Hepatocyte (in vitro differentiated cells): ENCODE measurements around the gene ATP8B4.

Source experiments
- EZH2phosphoT487 ChIP-seq: fragments of 200-600 bp; sonication (generic); IDR thresholded peaks from one replicate; pipeline ENCODE4 v1.6.1; 2018; ENCODE audit warnings: antibody characterized with exemption, mild to moderate bottlenecking, low read depth, moderate library complexity; ENCODE audit not compliant: unreplicated experiment, severe bottlenecking
- TF ChIP-seq, protein P1 (sequence below): fragments of 200-600 bp; sonication (generic); IDR thresholded peaks from 2 replicates; pipeline ENCODE4 v1.5.1; 2016; ENCODE audit warnings: antibody characterized with exemption, mild to moderate bottlenecking; ENCODE audit not compliant: poor library complexity

DNA sequence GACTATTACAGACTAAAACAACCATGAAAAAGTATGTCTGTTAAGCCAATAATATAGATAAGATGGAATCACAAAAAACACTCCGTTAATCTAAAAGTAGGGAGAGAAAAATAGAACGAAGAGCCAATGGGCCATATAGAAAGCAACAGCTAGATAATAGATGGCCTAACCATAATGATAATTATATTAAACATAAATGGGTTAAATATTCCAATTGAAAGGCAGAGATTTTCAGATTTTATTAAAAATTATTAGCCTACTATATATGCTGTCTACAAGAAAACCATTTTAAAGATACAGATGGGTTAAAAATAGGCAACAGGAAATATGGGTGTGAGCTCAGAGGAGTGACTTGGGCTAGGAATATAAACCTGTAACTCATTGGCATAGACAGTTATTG lies 76.3 kb downstream of the ATP8B4 start:
- TF ChIP-seq, protein P1, sequence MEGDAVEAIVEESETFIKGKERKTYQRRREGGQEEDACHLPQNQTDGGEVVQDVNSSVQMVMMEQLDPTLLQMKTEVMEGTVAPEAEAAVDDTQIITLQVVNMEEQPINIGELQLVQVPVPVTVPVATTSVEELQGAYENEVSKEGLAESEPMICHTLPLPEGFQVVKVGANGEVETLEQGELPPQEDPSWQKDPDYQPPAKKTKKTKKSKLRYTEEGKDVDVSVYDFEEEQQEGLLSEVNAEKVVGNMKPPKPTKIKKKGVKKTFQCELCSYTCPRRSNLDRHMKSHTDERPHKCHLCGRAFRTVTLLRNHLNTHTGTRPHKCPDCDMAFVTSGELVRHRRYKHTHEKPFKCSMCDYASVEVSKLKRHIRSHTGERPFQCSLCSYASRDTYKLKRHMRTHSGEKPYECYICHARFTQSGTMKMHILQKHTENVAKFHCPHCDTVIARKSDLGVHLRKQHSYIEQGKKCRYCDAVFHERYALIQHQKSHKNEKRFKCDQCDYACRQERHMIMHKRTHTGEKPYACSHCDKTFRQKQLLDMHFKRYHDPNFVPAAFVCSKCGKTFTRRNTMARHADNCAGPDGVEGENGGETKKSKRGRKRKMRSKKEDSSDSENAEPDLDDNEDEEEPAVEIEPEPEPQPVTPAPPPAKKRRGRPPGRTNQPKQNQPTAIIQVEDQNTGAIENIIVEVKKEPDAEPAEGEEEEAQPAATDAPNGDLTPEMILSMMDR, result no peak
- TF ChIP-seq EZH2phosphoT487, result no peak
